Endothelial cell of umbilical vein (primary cell): ENCODE data around the gene CDR2.

Experiments
- CTCF ChIP-seq, 2 donors: IDR thresholded peaks; 1 replicate in 1 of 2; 2 replicates in 1 of 2; pipeline ENCODE4 v1.5.1; 2011; ENCODE audit warnings: low read length in 2 of 2, mild to moderate bottlenecking in 2 of 2, moderate library complexity in 2 of 2, control low read depth in 1 of 2, inconsistent platforms in 1 of 2, low read depth in 1 of 2; ENCODE audit not compliant: insufficient read depth in 1 of 2; ENCODE audit errors: extremely low read depth in 1 of 2
- EZH2 ChIP-seq: IDR thresholded peaks from 2 replicates; pipeline ENCODE4 v1.6.1; 2012; ENCODE audit warnings: borderline replicate concordance, low read depth, mild to moderate bottlenecking, moderate library complexity, low read length, inconsistent platforms; ENCODE audit not compliant: severe bottlenecking
- GATA2 ChIP-seq: IDR thresholded peaks from 2 replicates; pipeline ENCODE4 v1.7.0; 2011; ENCODE audit warnings: low read depth, mild to moderate bottlenecking, moderate library complexity, mixed read lengths, low read length; ENCODE audit not compliant: insufficient read length, insufficient read depth
- MAX ChIP-seq: IDR thresholded peaks from 2 replicates; pipeline ENCODE4 v1.6.1; 2011; ENCODE audit not compliant: insufficient read depth, insufficient read length
- MYC ChIP-seq: IDR thresholded peaks from one replicate; pipeline ENCODE4 v1.6.1; 2011; ENCODE audit warnings: mild to moderate bottlenecking, low read depth, low read length
- POLR2A ChIP-seq: IDR thresholded peaks from 2 replicates; pipeline ENCODE4 v1.6.1; 2012; ENCODE audit warnings: low read depth, mild to moderate bottlenecking, control low read depth, low read length
- POLR2AphosphoS5 ChIP-seq: IDR thresholded peaks from 2 replicates; pipeline ENCODE4 v1.6.1; 2012; ENCODE audit warnings: low read depth, mild to moderate bottlenecking, control low read depth, low read length, moderate library complexity; ENCODE audit not compliant: insufficient read depth

- TF ChIP-seq CTCF (IDR thresholded peaks at IDR 0.05; ENCODE audit: extremely low read depth in 1 of 2, insufficient read depth in 1 of 2, low read depth in 1 of 2, low read length in 2 of 2) (no peak), POLR2A (no peak), MYC (no peak), POLR2AphosphoS5 (no peak), EZH2 (no peak), GATA2 (no peak), MAX (no peak)
These were observed 8.0 kb downstream of the CDR2 start for GRCh38 chr16:22366371-22366770.
